HG03045 (cell line): ENCODE data around the gene FNDC7.
A peak's percentile ranks its signal among the peaks of the same experiment; 100 is the strongest.
"Not testable (repeated sequence)": the region's sequence is repeated elsewhere in the genome, so short reads cannot be mapped to it uniquely, and the experiment has no call there.

ENCODE experiments used
- ATAC-seq: cut with Tn5 transposase; IDR thresholded peaks from one replicate; pipeline ENCODE4 v1.9.1; 2021; ENCODE audit warnings: mild to moderate bottlenecking, moderate library complexity; ENCODE audit not compliant: unreplicated experiment

Gene FNDC7

GRCh38 chr1:108712606-108713150 is at the start of gene FNDC7:
TSS of gene FNDC7 (plus strand) at chr1:108712908. CDS start at chr1:108712934, 26 bp downstream.
- no peak for ATAC-seq

GRCh38 chr1:108663074-108663473 is 49.6 kb upstream of the FNDC7 start:
- no peak for ATAC-seq

- ATAC-seq = no peak
Measured at GRCh38 chr1:108664481-108664880, 48.2 kb upstream of the FNDC7 start.

GRCh38 chr1:108665067-108665466 is 47.6 kb upstream of the FNDC7 start:
- no peak for ATAC-seq

GRCh38 chr1:108665771-108666170 is 46.9 kb upstream of the FNDC7 start:
- ATAC-seq = no peak

GRCh38 chr1:108667422-108667821 is 45.3 kb upstream of the FNDC7 start:
- not testable (repeated sequence) for ATAC-seq

- no peak for ATAC-seq
Measured at GRCh38 chr1:108668777-108669176, 43.9 kb upstream of the FNDC7 start.

- ATAC-seq = no peak
Measured at GRCh38 chr1:108669679-108670078, 43.0 kb upstream of the FNDC7 start.

- no peak for ATAC-seq
Measured at GRCh38 chr1:108670131-108670773, 42.5 kb upstream of the FNDC7 start.

- ATAC-seq = no peak
Measured at GRCh38 chr1:108671143-108671542, 41.6 kb upstream of the FNDC7 start.

- ATAC-seq = no peak
Measured at GRCh38 chr1:108678706-108679105, 34.0 kb upstream of the FNDC7 start.

- ATAC-seq = no peak
Measured at GRCh38 chr1:108679586-108680213, 33.0 kb upstream of the FNDC7 start.

- ATAC-seq = not testable (repeated sequence)
Measured at GRCh38 chr1:108681701-108682100, 31.0 kb upstream of the FNDC7 start.

GRCh38 chr1:108685529-108685928 is 27.2 kb upstream of the FNDC7 start:
- no peak for ATAC-seq

- no peak for ATAC-seq
Measured at GRCh38 chr1:108686614-108687313, 25.9 kb upstream of the FNDC7 start.

- ATAC-seq = peak; percentile 4
Measured at GRCh38 chr1:108691128-108691941, 21.4 kb upstream of the FNDC7 start.

GRCh38 chr1:108691942-108692723 is 20.6 kb upstream of the FNDC7 start, which contains the start of gene PRPF38B:
TSS of gene PRPF38B (plus strand) at chr1:108692310. CDS start at chr1:108692592, 282 bp downstream.
- ATAC-seq = peak; percentile 93

GRCh38 chr1:108692724-108693655 is 19.7 kb upstream of the FNDC7 start:
- peak; percentile 66 for ATAC-seq

- ATAC-seq = no peak
Measured at GRCh38 chr1:108695535-108695934, 17.2 kb upstream of the FNDC7 start.
